HEK293 (cell line): ENCODE data around the gene CNGB1.

ENCODE experiments used
- CTCF ChIA-PET: fragments of 350-600 bp; formaldehyde crosslinking; extraction: SDS; loops from one replicate; lab custom pipeline; 2021; ENCODE audit warnings: antibody characterized with exemption; lab: Yijun Ruan, JAX
- POLR2A ChIA-PET: fragments of 300-600 bp; formaldehyde crosslinking; extraction: SDS; loops from one replicate; lab custom pipeline; 2020; ENCODE audit warnings: antibody characterized with exemption, inconsistent platforms; lab: Yijun Ruan, JAX
- H3K27ac ChIP-seq: fragments of 200-500 bp; sonication (Bioruptor generic); 2 replicates; pipeline ENCODE4 v1.5.1; 2014; ENCODE audit warnings: low read depth, low read length, control low read depth, inconsistent platforms; ENCODE audit errors: extremely low read depth
- H3K36me3 ChIP-seq, 2 experiments: fragments of 200-500 bp in 1 of 2; sonication (Bioruptor generic) in 1 of 2; 1 replicate in 1 of 2; 2 replicates in 1 of 2; pipeline ENCODE4 v1.5.1; 2014 to 2017; ENCODE audit warnings: inconsistent platforms in 2 of 2, low read length in 2 of 2; ENCODE audit not compliant: control insufficient read depth in 2 of 2, insufficient read depth in 1 of 2
- H3K4me1 ChIP-seq: fragments of 200-500 bp; sonication (Bioruptor generic); 2 replicates; pipeline ENCODE4 v1.5.1; 2014; ENCODE audit warnings: mild to moderate bottlenecking, low read length, inconsistent platforms; ENCODE audit not compliant: control insufficient read depth, insufficient read depth
- H3K4me3 ChIP-seq: 2 replicates; pipeline ENCODE4 v1.5.1; 2011; ENCODE audit warnings: low read depth, mild to moderate bottlenecking, control low read depth, low read length, moderate library complexity
- H3K9me3 ChIP-seq: fragments of 200-500 bp; sonication (Bioruptor generic); 2 replicates; pipeline ENCODE4 v1.5.1; 2014; ENCODE audit warnings: low read depth, low read length, inconsistent platforms; ENCODE audit not compliant: control insufficient read depth, insufficient read depth
- BCL11B ChIP-seq: fragments of 450-650 bp; formaldehyde crosslinking; IDR thresholded peaks from 2 replicates; pipeline ENCODE4 v1.5.1; 2016; ENCODE audit warnings: low read depth, missing biosample characterization, missing genetic modification characterization
- PRDM4 ChIP-seq: fragments of 450-650 bp; formaldehyde crosslinking; IDR thresholded peaks from 2 replicates; pipeline ENCODE4 v1.5.1; 2017; ENCODE audit warnings: missing biosample characterization, missing genetic modification characterization
- PRDM6 ChIP-seq: fragments of 450-650 bp; formaldehyde crosslinking; IDR thresholded peaks from 2 replicates; pipeline ENCODE4 v1.5.1; 2017; ENCODE audit warnings: missing biosample characterization, missing genetic modification characterization
- RBAK ChIP-seq: fragments of 450-650 bp; formaldehyde crosslinking; IDR thresholded peaks from 2 replicates; pipeline ENCODE4 v1.5.1; 2016; ENCODE audit warnings: missing biosample characterization, missing genetic modification characterization
- SP2 ChIP-seq: fragments of 450-650 bp; formaldehyde crosslinking; IDR thresholded peaks from 2 replicates; pipeline ENCODE4 v1.5.1; 2016; ENCODE audit warnings: missing biosample characterization, missing genetic modification characterization
- TCF7L2 ChIP-seq: IDR thresholded peaks from 2 replicates; pipeline ENCODE4 v1.6.1; 2011; ENCODE audit warnings: low read depth, mild to moderate bottlenecking, inconsistent platforms, low read length, moderate library complexity, borderline replicate concordance
- ZBTB10 ChIP-seq: fragments of 450-650 bp; formaldehyde crosslinking; IDR thresholded peaks from 2 replicates; pipeline ENCODE4 v1.5.1; 2016; ENCODE audit warnings: missing biosample characterization, missing genetic modification characterization
- ZEB2 ChIP-seq: fragments of 450-650 bp; formaldehyde crosslinking; IDR thresholded peaks from 2 replicates; pipeline ENCODE4 v1.5.1; 2016; ENCODE audit warnings: missing biosample characterization, missing genetic modification characterization
- ZNF223 ChIP-seq: fragments of 450-650 bp; formaldehyde crosslinking; IDR thresholded peaks from 2 replicates; pipeline ENCODE4 v1.5.1; 2016; ENCODE audit warnings: missing biosample characterization, missing genetic modification characterization
- ZNF335 ChIP-seq: fragments of 450-650 bp; formaldehyde crosslinking; conservative IDR thresholded peaks from 2 replicates; pipeline ENCODE4 v1.5.1; 2016; ENCODE audit warnings: missing biosample characterization, missing genetic modification characterization
- ZNF362 ChIP-seq: fragments of 450-650 bp; formaldehyde crosslinking; IDR thresholded peaks from 2 replicates; pipeline ENCODE4 v1.5.1; 2016; ENCODE audit warnings: missing biosample characterization, missing genetic modification characterization
- ZNF423 ChIP-seq: fragments of 450-650 bp; formaldehyde crosslinking; IDR thresholded peaks from 2 replicates; pipeline ENCODE4 v1.5.1; 2016; ENCODE audit warnings: missing biosample characterization, missing genetic modification characterization
- ZNF426 ChIP-seq: fragments of 450-650 bp; formaldehyde crosslinking; IDR thresholded peaks from 2 replicates; pipeline ENCODE4 v1.5.1; 2017; ENCODE audit warnings: missing biosample characterization, missing genetic modification characterization, mild to moderate bottlenecking, inconsistent platforms, moderate library complexity
- ZNF488 ChIP-seq: fragments of 450-650 bp; formaldehyde crosslinking; IDR thresholded peaks from 2 replicates; pipeline ENCODE4 v1.5.1; 2016; ENCODE audit warnings: missing biosample characterization, missing genetic modification characterization
- ZNF548 ChIP-seq: fragments of 450-650 bp; formaldehyde crosslinking; IDR thresholded peaks from 2 replicates; pipeline ENCODE4 v1.5.1; 2016; ENCODE audit warnings: missing biosample characterization, missing genetic modification characterization
- ZNF654 ChIP-seq: fragments of 450-650 bp; formaldehyde crosslinking; IDR thresholded peaks from 2 replicates; pipeline ENCODE4 v1.5.1; 2016; ENCODE audit warnings: low read depth, missing biosample characterization, missing genetic modification characterization
- ZNF670 ChIP-seq: fragments of 450-650 bp; formaldehyde crosslinking; IDR thresholded peaks from 2 replicates; pipeline ENCODE4 v1.5.1; 2016; ENCODE audit warnings: missing biosample characterization, missing genetic modification characterization, low read depth
- ZNF785 ChIP-seq: fragments of 450-650 bp; formaldehyde crosslinking; IDR thresholded peaks from 2 replicates; pipeline ENCODE4 v1.5.1; 2016; ENCODE audit warnings: missing biosample characterization, missing genetic modification characterization

CNGB1 gene

GRCh38 chr16:57903656-57904055 lies 67.3 kb downstream of the CNGB1 start:
- TF ChIP-seq ZNF423 (tag by site-specific recombination) = no peak
- no peak for TF ChIP-seq ZEB2 (tag by site-specific recombination)
- no peak for TF ChIP-seq BCL11B
- TF ChIP-seq ZNF426 (tag by site-specific recombination) = no peak
- TF ChIP-seq ZNF488 (tag by site-specific recombination) = no peak
- TF ChIP-seq RBAK (tag by site-specific recombination) = no peak
- no peak for TF ChIP-seq PRDM6
- TF ChIP-seq ZNF335 (tag by site-specific recombination) = no peak
- no peak for TF ChIP-seq SP2 (tag by site-specific recombination)
- no peak for TF ChIP-seq PRDM4 (tag by site-specific recombination)
- TF ChIP-seq ZBTB10 (tag by site-specific recombination) = no peak
- no peak for TF ChIP-seq ZNF223
- TF ChIP-seq TCF7L2 = no peak
- TF ChIP-seq ZNF670 (tag by site-specific recombination) = no peak
- no peak for TF ChIP-seq ZNF362
- TF ChIP-seq ZNF548 = no peak
- TF ChIP-seq ZNF785 (tag by site-specific recombination) = no peak
- no peak for TF ChIP-seq ZNF654 (tag by site-specific recombination)
- H3K27ac ChIP-seq = no peak overlapping the region
- POLR2A ChIA-PET = no interaction called here
- no peaks in the 10 kb centered on the region for H3K9me3 ChIP-seq
- H3K4me3 ChIP-seq = no peak overlapping the region
- no peaks in the 10 kb centered on the region for H3K36me3 ChIP-seq
- CTCF ChIA-PET = interaction anchor here (0.7 kb wide), 2 partner anchors 106 to 221 kb away, joined by 3 read pairs; no protein-coding TSS in a partner anchor
- H3K4me1 ChIP-seq = no peaks in the 10 kb centered on the region
